ENCODE data around the gene AP1B1.
"Not testable (repeated sequence)": the region's sequence is repeated elsewhere in the genome, so short reads cannot be mapped to it uniquely, and the experiment has no call there.

DNA sequence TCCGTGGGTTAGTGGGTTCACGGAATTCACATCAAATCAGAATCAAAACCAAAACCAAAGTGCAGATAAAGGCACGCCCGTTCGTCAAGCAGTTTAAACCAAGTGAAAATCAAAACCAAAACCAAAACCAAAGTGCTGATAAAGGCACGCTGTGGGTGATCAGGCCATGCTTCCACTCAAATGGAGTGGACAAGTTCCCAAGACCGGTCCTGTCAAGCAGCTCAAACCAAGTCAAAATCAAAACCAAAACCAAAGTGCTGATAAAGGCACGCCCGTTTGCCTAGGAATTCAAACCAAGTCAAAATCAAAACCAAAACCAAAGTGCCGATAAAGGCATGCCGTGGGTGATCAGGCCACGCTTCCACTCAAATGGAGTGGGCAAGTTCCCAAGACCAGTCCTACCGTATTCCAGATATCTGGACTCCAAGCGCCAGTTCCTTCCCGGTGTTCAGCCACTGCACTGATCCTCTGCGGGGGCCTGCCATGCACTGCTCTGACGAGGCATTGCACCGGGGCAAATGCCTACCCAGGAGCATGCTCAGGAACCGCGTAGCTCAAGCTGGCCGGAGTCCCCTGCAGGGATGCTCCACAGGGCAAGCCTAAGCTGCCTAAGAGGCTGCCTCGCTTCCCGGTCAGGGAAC, 26.7 kb upstream of the AP1B1 start:
- not testable (repeated sequence) for TF ChIP-seq POLR2A (IDR thresholded peaks at IDR 0.05; ENCODE audit: control extremely low read depth in 1 of 2, low read depth in 2 of 2, low read length in 2 of 2); SP2 (IDR thresholded peaks at IDR 0.05; ENCODE audit: low read length); ZNF274 (IDR thresholded peaks at IDR 0.05; ENCODE audit: borderline replicate concordance, extremely low read depth, low read length); KDM1A (IDR thresholded peaks at IDR 0.05; ENCODE audit: borderline replicate concordance, low read length); CBX8 (IDR thresholded peaks at IDR 0.05; ENCODE audit: borderline replicate concordance, low read depth, low read length); POLR2AphosphoS5 (IDR thresholded peaks at IDR 0.05; ENCODE audit: low read depth, low read length); RAD21 (IDR thresholded peaks at IDR 0.05 in 1 of 2, conservative IDR thresholded peaks at IDR 0.05 in 1 of 2; ENCODE audit: low read depth in 2 of 2, low read length in 2 of 2)
- TF ChIP-seq, protein P1, sequence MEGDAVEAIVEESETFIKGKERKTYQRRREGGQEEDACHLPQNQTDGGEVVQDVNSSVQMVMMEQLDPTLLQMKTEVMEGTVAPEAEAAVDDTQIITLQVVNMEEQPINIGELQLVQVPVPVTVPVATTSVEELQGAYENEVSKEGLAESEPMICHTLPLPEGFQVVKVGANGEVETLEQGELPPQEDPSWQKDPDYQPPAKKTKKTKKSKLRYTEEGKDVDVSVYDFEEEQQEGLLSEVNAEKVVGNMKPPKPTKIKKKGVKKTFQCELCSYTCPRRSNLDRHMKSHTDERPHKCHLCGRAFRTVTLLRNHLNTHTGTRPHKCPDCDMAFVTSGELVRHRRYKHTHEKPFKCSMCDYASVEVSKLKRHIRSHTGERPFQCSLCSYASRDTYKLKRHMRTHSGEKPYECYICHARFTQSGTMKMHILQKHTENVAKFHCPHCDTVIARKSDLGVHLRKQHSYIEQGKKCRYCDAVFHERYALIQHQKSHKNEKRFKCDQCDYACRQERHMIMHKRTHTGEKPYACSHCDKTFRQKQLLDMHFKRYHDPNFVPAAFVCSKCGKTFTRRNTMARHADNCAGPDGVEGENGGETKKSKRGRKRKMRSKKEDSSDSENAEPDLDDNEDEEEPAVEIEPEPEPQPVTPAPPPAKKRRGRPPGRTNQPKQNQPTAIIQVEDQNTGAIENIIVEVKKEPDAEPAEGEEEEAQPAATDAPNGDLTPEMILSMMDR (IDR thresholded peaks at IDR 0.05; ENCODE audit: control extremely low read depth in 1 of 3, insufficient read depth in 1 of 3, low read depth in 1 of 3, low read length in 3 of 3) = not testable (repeated sequence)
- TF ChIP-seq, protein P2, sequence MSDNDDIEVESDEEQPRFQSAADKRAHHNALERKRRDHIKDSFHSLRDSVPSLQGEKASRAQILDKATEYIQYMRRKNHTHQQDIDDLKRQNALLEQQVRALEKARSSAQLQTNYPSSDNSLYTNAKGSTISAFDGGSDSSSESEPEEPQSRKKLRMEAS (IDR thresholded peaks at IDR 0.05) = peak; percentile 30; the same call in 1 of the 2 replicates

All from H1 (cell line).